Mammary epithelial cell (primary cell): ENCODE results near the gene INHBB.

Source experiments
- EZH2 ChIP-seq: IDR thresholded peaks from 2 replicates; pipeline ENCODE4 v1.6.1; 2012; ENCODE audit warnings: low read length, inconsistent platforms, borderline replicate concordance
- TF ChIP-seq, protein P1 (sequence below), 2 donors: IDR thresholded peaks in 1 of 2; conservative IDR thresholded peaks in 1 of 2; 2 replicates each; pipeline ENCODE4 v1.5.1; 2011 to 2012; ENCODE audit warnings: inconsistent platforms in 2 of 2, low read length in 2 of 2, mild to moderate bottlenecking in 2 of 2, control low read depth in 1 of 2, low read depth in 1 of 2; ENCODE audit not compliant: insufficient read depth in 1 of 2; ENCODE audit errors: extremely low read depth in 1 of 2

DNA sequence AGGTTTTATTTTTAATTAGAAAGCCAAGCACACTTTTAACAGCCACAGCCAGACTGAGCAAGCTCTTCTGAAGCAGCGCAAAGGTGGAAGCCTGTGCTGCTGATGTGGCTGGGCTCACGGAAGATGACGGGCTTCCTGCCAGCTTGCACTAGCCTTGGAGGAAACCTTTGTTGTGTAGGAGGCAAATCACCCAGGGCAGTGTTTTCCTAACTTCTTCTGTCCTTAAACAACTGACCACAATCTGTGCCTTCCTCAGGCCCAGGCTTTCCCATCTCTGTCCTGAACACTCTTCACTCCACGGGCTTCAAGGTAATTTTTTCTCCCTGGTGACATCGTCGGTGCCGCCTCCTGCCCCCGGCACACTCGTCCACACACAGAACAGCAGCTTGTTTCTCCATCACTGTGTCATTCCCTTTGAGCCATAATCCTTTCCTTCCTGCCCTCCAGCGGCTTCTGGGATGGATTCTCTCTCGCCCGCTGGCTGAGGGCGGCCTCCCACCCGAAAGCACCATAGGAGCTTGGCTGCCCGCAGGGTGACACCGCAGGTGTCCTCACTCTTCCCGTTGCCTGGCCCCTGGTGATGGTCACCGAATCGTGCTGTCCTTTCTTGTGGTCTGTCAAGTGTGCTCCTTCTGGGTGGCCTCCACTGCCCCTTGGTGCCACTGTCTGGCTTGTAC lies 31.1 kb upstream of the INHBB start:
- TF ChIP-seq, protein P1, sequence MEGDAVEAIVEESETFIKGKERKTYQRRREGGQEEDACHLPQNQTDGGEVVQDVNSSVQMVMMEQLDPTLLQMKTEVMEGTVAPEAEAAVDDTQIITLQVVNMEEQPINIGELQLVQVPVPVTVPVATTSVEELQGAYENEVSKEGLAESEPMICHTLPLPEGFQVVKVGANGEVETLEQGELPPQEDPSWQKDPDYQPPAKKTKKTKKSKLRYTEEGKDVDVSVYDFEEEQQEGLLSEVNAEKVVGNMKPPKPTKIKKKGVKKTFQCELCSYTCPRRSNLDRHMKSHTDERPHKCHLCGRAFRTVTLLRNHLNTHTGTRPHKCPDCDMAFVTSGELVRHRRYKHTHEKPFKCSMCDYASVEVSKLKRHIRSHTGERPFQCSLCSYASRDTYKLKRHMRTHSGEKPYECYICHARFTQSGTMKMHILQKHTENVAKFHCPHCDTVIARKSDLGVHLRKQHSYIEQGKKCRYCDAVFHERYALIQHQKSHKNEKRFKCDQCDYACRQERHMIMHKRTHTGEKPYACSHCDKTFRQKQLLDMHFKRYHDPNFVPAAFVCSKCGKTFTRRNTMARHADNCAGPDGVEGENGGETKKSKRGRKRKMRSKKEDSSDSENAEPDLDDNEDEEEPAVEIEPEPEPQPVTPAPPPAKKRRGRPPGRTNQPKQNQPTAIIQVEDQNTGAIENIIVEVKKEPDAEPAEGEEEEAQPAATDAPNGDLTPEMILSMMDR (conservative IDR thresholded peaks at IDR 0.05 in 1 of 2, IDR thresholded peaks at IDR 0.05 in 1 of 2; ENCODE audit: extremely low read depth in 1 of 2, insufficient read depth in 1 of 2, low read depth in 1 of 2, low read length in 2 of 2) = no peak
- TF ChIP-seq EZH2 = no peak
